ENCODE results near the gene PLCG1.

PLCG1 gene

DNA sequence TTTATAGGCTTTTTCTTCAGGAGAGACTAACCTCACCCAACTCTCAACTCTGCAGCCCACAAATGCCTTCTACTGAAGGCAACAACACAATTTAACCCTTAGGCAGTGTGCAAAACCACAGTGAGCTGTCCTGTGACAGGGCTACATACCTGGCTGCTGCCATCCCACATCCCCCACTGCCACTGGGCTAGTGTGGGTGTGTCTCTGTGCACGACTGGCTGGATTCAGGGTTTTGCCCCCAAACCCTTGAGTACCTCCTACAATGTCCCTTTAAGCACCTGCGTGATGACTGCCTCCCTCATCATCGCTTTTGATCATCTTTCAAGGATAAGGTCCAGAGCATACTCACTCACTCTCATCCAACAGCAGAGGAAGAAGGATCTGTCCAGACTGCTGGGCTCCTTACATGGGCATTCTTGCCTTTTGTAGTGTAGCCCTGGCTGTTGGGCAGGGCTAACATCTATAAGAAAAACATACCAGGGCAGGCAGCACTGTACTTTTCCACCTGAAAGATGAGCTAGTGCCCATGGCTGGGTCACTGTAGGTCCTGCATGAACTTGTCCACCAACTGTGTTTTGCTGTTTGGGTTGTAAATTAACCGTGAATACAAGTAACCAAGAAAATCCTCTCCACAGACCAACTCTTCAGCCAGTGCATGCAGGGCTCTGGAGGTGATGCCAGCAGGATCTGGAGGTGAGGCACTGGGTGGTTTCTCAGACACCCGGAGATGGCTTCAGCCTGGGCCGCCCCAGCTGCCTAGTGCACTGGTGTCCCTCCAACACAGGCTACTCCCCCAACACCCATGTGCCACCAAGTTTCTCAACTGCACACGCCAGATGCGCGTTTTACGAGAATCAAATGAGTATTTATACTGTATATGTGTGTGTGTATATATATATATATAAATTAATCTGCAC is 45.2 kb downstream of the PLCG1 start:
- peak in 1 of 2 donors; percentile 10 for DNase-seq

DNA sequence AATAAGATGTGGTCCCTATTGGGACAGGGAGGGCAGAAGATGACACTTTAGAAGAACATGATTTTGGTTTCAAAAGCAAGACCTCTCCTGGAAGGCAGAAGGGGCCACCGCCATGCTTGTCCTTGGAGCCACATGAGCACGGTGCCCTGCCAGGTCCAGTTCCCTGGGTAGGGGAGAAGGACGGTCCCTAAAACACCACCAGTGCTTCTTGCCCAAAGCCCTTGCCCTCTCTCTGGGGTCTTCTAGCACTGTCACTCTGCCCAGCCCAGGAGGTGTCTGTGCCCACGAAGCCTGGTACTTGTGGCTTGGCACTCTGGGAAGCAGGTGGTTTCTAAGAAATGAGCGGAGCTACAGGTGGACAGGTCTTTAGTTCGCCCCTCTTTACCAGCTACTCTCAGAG is 46.0 kb downstream of the PLCG1 start:
- DNase-seq: peak in 1 of 2 donors; percentile 10

DNA sequence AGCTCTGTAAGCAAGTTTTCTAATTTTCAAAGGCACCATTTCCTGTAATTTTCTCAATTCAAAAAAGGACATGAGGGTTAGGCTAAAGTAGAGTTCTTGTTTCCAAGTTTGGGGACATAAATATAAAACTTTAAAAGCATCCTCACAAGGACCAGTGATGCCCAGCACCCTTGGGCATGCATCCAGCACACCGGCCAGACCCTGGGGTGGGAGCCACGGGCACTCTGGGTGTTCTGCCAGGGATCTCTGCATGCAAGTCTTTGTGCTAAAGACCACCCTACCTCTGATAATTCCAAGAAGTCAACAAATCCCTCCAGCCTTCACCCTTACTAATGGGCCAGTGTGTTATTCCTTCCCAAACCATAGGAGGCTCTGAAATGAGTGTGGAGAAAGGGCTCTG is 46.5 kb downstream of the PLCG1 start:
- DNase-seq: no peak

DNA sequence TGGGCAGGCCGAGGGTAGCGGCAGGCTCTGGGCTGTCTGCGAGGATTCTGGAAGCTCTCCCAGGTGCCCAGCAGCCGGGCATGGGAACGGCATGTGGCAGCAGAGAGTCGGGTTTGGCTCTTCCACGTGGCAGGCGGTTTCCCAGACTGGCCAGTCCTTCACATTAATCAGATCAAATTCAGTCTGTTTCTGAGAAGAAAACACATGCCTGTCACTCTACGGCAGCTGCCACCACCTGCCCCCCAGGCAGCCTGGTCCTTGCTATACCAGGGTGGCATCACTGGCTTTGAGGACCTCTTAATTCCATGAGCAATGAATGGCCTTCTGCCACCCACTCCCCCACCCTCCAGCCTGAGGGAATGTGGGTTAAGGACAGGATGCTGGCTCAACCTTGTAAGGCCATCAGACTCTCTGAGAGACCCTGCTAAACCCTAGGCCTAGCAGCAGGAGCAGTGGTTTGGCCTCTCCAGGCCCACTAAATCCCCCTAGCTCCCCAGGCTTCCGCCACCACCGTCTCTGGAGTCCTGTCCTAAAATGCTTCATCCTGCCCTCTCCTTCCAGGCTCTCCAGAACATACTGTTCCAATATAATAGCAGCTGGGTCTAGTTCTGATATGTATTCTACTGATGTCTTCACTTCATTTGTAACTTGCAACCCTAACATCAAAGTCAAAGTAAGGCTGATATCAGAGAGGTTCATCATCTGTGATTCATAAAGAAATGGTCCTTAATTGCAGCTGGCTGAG is 47.8 kb downstream of the PLCG1 start:
- no peak for DNase-seq

DNA sequence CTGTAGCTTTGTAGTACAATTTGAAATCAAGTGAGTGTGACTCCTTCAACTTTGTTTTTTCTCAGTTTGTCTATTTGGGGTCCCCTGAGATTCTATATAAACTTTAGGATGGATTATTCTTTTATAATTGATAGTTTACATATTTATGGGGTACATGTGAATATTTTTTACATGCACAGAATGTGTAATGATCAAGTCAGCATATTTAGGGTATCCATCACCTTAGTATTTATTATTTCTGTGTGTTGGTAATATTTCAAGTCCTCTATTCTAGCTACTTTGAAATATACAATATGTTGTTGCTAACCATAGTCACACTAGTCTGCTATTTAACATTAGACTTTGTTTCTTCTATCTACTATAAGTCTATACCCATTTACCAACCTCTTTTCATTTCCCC is 50.3 kb downstream of the PLCG1 start:
- DNase-seq: no peak

DNA sequence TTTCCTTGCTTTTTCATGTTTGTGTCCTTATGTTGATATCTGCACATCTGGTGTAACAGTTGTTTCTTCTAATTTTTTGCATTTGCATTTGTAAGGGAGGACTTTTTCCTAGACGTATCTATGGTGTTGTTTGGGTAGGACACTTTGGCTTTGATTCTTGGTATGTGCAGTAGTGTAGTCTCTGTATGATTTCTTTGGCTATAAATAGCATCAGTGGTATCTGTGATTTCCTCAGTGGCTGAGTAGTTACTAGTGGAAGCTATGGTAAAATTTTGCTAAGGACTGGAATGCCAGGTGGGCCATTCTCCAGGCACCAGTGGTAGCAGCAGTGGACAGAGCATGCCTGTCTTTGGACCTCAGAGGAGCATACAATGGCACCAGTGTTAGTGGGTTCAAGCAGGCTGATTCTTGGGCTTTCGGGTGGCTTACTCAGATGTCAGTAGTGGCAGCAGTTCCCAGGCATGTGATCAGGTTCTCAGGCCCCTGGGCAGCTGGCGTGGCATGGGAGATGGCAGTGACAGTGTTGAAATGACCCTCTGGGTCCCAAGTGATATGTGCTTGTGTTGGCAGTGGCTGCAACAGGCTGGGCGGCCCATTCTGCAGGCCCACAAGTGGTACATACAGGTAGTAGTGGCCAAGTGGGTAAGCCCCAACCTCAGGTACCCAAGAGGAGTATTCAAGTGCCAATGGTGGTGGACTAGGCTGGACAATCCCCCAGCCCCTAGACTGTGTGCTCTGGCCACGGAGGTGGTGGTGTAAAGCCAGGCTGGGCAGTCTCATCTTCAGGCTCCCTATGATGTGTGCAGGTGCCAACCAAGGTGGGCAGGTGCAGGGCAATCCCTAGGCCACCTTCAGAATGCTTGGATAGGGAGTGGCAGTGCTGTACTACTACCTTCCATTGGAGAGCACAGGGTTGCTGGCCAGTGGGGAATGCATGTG is 54.5 kb downstream of the PLCG1 start:
- no peak for DNase-seq

DNA sequence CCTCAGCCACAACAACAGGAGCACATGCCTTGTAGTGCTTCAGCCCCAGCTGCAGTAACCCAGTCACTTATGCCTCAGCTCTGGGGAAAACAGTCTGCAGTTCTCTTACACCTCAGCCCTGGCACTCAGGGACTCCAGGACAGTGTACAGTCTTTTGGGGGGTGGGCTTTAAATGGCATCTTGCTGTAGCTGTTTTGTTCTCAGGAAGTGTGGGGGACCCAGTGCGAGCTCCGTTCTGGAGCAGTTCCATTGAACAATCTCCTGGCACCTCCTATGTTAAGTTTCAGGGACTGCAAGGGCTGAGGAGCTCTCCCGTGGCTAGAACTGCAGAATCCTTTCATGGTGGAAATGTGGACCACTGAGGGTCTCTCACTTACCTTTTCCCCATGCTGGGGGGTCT is 55.2 kb downstream of the PLCG1 start:
- no peak for DNase-seq

DNA sequence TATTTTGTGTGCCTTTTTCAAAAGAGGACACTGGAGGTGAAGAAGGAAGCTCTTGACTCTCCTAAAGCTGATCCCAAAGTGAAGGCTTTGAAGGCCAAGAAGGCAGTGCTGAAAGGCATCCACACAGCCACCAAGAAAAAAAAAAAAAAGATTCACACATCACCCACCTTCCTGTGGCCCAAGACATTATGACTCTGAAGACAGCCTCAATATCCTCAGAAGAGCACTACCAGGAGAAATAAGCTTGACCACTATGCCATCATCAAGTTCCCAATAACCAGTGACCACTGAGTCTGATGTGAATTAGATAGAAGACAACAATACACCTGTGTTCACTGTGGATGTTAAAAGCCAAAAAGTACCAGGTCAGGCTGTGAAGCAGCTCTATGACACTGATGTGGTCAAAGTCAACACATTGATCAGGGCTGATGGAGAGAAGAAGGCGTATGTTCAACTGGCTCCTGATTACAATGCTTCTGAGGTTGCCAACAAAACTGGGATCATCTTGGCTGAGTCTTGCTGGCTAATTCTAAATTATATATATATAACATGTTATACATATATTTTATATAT is 59.4 kb downstream of the PLCG1 start:
- DNase-seq: no peak

DNA sequence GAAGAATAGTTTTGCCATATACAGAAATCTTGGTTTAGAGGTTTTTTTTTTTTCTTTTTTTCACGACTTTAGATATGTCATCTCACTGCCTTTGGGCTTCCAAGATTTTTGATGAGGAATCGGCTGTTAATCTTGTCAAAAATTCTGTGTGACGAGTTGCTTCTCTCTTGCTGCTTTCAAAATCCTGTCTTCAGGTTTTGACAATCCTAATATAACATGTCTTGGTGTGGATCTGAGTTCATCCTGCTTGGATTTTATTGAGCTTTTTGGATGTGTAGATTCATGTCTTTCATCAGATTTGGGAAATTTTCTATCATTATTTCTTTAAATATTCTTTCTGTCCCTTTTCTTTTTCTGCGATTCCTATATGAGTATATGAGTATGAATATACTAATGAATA is 61.1 kb downstream of the PLCG1 start:
- no peak for DNase-seq

DNA sequence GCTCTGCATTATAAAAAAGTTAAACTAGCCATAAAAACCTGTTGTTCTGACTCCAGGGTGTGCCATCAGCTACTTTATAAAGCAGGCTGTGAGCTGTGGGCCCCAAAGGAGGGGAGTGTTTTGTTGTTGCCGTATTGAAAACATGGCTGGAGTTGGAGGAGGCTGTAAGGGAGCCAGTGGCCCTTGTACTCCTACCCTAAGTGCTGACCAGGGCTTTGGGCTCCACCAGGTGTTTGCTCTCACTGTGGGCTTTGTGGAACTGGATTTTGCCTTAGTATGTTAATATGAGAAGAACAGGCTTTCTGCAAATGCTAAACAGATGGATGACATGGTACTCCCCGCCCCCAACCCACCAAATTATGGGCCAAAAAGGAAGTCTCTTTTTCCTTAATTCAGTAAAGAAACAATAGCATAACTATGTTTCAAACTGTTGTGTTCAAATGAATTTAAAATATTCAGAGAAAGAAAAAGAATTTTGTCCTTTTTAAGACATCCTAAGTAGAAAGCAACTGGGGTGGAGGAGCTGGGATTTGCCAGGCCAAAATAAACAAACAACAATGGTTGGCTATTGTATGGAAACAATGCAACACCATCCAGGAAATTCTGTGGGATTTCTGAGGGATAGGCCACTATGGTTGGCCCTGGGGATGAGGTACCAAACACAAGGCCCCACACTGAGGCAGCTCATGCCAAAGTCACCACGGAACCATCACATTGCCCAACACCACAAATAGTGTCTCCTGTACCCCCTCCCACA is 63.3 kb downstream of the PLCG1 start:
- no peak for DNase-seq

DNA sequence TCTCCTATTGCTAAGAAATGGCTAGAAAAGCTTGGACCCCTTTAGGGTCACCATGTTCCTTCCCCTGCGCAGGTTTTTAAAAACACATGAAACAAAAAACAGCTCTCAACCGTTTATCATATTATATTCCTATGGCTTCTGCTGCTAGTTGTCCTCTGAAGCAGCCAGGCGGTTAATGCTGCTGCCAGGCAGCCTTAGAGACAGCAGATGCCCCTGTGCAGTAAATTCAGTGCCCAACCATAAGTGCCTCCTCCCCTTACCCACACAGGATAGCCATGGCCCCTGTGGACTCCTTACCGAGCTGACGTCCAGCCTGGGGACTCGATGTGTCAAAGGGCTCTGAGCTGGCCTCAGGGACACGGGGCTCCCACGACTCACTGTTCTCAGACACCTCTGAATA is 64.4 kb downstream of the PLCG1 start:
- no peak for DNase-seq

DNA sequence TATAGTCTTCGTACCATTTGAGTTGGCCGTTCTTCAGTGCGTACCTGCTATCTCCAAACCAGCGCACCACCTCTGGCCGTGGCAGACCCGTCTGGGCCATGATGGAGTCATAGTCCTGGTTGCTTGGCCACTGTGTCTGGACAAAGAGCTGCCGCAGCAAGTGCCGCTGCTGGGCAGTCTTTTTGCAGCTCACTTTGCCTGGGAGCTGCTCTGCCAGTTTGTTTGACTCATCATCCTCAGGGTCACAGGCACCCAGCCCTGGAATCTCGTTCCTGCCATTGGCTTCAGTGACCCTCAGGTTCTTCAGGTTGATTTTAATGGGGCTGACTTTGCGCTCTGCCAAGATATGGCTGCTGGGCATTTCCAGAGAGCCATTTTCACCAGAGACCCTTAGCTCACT is 65.1 kb downstream of the PLCG1 start:
- no peak for DNase-seq

DNA sequence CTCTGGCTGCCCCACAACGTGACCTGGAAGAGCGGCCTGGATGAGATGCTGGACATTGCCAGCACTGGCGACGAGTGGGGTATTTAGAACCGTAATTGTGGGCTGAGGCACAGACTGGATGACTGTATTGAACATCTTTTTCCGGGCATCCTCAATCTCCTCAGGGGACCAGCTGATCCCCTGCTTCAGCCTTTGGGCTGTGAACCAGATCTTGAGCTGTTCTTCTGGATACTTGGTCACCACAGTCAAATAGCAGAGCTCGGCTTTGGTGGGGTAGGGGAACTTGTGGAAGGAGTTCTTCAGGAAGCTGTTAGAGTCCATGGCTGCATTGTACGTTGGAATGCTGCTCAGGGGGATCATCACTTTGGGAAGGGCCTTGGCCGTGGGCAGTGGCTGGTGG is 66.3 kb downstream of the PLCG1 start:
- DNase-seq: no peak

DNA sequence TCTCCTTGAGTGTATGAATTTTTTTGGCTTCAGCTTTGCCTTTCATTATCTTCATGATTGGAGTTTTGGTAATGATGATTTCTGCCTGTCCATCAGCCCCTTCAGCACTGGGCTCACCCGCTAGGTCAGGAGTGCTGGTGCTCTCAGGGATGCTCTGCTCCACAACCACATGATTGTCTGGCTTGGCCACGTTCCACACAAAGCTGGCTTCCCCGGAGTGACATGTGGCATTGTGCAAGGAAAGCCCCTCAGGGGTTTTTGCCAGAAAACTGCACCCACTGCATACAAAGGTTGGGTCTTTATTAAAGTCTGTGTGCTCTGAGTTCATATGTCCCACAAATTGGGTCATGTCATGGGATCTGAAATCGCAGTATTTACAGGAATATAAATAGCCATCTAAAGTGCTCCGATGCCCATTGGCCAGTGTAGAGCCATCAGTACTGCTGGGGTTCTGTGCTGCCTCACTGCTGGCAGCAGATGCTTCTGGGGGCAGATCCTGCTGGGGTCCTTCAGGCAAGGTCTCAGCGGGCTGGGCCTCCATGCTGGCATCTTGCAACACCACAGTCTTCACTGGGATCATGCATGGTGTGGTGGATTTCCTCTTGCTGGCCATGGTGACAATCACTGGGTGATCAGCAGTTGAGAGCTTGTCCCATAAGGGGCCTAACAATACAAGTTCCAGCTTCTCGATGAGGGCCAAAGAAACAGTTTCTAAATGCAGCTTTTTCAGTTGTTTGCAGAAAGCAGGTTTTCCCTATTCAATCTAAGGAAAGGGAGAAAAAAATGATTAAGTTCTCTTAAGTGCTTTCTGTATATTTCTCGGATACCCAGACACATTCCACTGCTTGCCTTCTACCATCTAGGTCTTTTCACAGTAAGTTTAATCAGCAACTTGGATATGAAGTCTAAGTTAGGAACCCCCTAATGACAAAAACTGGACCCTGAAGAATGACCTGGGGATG is 67.2 kb downstream of the PLCG1 start:
- no peak for DNase-seq

DNA sequence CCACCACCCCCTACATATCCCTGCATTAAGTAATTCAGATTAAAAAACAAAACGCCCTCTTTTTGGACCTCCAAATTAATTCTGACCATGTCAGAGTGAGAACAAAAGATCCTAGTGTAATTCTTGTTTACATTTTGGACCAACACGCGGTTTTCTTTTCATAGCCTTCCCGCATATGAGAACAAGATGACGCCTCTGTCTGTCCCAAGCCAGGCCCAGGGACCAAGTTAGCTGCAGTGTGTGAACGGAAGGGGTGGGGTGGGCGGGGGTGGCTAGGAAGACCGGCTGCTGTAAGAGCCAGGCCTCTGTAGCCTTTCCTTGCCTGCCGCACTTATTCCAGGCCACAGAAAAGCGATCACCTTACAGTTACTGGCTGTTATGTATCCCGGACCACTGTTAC is 68.0 kb downstream of the PLCG1 start:
- DNase-seq: no peak

DNA sequence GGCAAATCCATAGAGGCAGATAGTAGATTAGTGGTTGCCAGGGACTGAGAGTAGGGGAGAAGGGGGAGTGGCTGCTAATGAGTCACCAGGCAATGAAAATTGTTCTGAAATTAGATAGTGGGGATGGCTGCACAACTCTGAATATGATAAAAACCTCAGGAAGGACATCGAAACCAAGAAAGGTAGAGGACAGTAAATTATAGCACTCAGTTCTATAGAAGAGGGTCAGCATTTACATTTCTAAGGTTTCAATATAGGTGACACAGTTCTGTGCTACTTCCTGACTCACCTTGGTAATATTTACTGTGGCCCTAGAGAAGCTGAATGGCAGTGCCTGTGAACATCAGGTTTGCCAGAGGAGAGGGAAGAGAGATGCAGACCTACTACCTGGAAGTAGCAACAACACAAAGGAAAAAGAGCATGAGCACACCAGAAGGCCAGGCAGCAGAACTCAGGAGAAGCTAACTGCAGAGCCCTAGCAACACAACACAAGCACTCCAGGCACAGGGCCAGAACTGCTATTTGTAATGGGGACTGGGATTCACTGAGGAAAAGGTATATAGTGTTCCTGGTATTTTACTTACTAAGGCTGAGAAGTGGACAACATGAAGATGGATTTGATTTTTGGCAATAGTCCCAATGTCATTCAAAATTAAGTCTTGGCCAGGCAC is 75.9 kb downstream of the PLCG1 start:
- no peak for DNase-seq

DNA sequence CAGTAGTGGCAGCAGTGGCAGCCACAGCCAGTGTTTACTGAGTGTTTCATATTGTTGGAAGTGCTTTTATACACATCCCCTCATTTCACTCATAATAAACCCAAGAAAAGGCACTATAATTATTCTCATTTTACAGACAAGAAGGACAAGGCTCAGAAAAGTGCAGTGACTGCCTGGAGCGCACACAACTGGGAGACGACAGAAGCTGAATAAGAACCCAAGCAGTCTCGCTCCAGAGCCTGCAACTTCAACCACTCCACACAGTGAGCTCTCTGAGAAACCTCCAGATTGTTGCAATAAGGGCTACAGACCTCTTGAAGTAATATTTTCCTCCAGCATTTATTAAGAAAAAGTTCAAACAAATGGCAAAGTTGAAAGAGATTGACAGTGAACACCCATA is 76.9 kb downstream of the PLCG1 start:
- DNase-seq: no peak

DNA sequence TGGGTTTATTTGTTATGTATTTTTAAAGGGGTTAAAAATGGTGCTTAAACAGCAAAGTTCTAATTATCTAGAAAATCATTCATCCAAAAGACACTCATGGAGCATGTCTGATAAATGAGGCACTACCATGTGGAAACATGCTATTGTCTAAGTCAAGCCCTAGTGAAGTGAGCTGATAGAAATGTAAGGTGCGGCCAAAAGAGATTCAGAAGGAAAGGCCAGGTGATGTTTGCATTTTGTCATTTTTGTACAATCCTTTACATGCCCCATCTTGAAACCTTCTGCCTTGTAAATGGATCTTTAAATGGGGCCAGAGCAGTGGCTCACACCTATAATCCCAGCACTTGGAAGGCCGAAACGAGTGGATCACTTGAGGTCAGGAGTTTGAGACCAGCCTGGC is 77.3 kb downstream of the PLCG1 start:
- DNase-seq: no peak

DNA sequence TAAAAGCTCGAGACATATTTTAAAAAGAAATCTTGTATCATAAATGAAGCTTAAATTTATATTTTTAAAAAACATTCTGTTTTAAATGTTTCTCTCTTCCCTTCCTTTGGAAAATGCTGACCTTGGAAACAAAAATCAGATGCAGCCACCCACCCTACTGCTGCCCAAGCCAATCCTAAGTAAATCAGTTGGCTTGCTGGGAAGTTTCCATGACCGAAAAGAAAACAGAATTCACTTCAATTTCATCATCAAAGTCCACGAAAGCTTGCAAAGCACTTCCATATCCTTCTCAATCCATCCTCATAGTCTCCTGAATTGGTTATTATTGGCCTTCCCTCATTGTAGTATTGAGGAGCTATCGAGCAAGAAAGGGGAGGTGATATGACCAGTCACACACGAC is 80.1 kb downstream of the PLCG1 start:
- no peak for DNase-seq

DNA sequence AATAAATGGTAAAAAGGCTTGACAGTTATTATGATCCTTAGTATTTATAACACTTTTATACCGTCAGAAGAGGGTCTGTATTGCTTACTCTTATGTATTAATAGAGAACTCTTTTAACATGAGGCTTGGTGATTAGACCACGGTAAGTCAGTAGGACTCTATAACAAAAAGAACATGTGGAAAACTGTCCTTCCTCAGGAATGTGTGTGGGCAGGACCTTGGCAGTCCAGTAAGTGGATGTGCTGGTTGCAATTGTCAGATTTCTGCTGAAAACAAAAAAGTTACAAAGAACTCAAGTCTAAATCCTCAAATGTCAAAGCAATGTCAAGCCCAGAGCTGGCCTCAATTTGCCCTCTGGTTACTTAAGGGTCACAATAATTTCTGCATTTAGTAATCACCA is 81.1 kb downstream of the PLCG1 start:
- no peak for DNase-seq
